Esophagus muscularis mucosa (tissue), 3 donors: ENCODE measurements around the gene ARHGAP15.

ENCODE experiments used
- POLR2AphosphoS5 ChIP-seq, 2 donors: sonication (generic); formaldehyde crosslinking; IDR thresholded peaks; one replicate each; pipeline ENCODE4 v1.6.1; 2017; ENCODE audit warnings: antibody characterized with exemption in 2 of 2
- TF ChIP-seq, protein P1 (sequence below), 3 experiments: fragments of 200-600 bp in 2 of 3; fragments of 450-650 bp in 1 of 3; sonication (generic) in 2 of 3; IDR thresholded peaks; one replicate each; pipeline ENCODE4 v1.5.1; 2017 to 2019; ENCODE audit warnings: antibody characterized with exemption in 3 of 3, mild to moderate bottlenecking in 2 of 3, moderate library complexity in 1 of 3

DNA sequence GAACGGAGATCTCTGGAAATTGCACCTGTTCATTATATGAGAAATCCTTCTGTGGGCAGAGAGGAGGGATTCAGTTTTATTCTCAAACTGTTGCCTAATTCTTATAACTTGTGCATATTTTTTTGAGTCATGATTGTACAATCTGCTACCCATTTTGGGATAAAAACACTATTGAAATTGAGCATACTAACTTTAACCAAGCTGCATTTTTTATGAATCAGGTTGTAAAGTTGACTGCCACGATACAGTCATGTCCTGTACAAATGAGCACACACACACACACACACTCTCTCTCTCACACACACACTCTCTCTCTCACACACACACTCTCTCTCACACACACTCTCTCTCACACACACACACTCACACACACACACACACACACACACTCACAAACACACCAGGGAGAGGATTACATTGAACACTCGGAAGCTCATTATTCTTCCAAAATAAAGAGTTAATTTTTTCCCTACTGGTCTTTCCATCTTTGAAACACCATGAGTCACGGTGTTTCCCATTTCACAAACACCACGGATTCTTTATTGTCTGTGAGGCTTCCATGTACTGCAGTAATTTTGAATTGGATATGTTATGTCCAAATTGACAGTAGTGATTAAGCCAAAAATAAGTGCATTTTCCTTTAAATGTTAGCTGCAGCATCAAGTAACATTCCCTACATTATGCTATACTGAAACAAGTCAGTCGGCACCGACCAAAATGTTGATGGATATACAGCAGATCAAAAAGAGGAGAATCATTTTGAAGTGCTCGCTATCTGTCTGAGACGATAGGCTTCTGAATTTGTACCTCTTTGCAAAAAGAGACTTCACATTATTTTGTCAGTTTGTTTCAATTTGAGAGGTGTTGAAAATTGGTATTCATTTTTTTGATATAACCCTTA, 216.9 kb downstream of the ARHGAP15 start:
- TF ChIP-seq, protein P1, sequence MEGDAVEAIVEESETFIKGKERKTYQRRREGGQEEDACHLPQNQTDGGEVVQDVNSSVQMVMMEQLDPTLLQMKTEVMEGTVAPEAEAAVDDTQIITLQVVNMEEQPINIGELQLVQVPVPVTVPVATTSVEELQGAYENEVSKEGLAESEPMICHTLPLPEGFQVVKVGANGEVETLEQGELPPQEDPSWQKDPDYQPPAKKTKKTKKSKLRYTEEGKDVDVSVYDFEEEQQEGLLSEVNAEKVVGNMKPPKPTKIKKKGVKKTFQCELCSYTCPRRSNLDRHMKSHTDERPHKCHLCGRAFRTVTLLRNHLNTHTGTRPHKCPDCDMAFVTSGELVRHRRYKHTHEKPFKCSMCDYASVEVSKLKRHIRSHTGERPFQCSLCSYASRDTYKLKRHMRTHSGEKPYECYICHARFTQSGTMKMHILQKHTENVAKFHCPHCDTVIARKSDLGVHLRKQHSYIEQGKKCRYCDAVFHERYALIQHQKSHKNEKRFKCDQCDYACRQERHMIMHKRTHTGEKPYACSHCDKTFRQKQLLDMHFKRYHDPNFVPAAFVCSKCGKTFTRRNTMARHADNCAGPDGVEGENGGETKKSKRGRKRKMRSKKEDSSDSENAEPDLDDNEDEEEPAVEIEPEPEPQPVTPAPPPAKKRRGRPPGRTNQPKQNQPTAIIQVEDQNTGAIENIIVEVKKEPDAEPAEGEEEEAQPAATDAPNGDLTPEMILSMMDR (IDR thresholded peaks at IDR 0.05), result no peak
- no peak for TF ChIP-seq POLR2AphosphoS5 (IDR thresholded peaks at IDR 0.05)
